Lung (tissue), 12 donors: Measurements from ENCODE around the gene ACACA. TPM values are rescaled to one million over a fixed set of nuclear protein-coding genes. Genes with fewer than 3 reads are reported as not detected.

Experiments
- ATAC-seq: fragments of 200-7000 bp; cut with Tn5 transposase; one replicate; pipeline ENCODE4 v1.9.1; 2020; ENCODE audit warnings: moderate number of reproducible peaks; ENCODE audit not compliant: insufficient read depth, low FRiP score
- DNase-seq, 3 donors: peaks; one replicate each; pipeline ENCODE4 v3.0.0-alpha.2; 2013 to 2017
- H3K27ac ChIP-seq, 2 donors: one replicate each; pipeline ENCODE4 v1.5.1; 2013; ENCODE audit warnings: mild to moderate bottlenecking in 2 of 2, moderate library complexity in 2 of 2, control low read depth in 1 of 2, inconsistent platforms in 1 of 2, low read depth in 1 of 2, low read length in 1 of 2
- H3K27me3 ChIP-seq, 3 donors: one replicate each; pipeline ENCODE4 v1.5.1; 2013; ENCODE audit warnings: low read length in 2 of 3; ENCODE audit not compliant: control insufficient read depth in 3 of 3, insufficient read depth in 3 of 3
- H3K36me3 ChIP-seq, 4 donors: one replicate each; pipeline ENCODE4 v1.5.1; 2013; ENCODE audit warnings: low read length in 4 of 4, mild to moderate bottlenecking in 1 of 4, moderate library complexity in 1 of 4; ENCODE audit not compliant: control insufficient read depth in 4 of 4, insufficient read depth in 4 of 4
- H3K4me1 ChIP-seq, 5 donors: one replicate each; pipeline ENCODE4 v1.5.1; 2013; ENCODE audit warnings: low read length in 5 of 5, mild to moderate bottlenecking in 2 of 5, moderate library complexity in 1 of 5; ENCODE audit not compliant: control insufficient read depth in 5 of 5, insufficient read depth in 5 of 5
- H3K4me3 ChIP-seq: one replicate; pipeline ENCODE4 v1.5.1; 2013; ENCODE audit warnings: mild to moderate bottlenecking, control low read depth, moderate library complexity
- H3K9ac ChIP-seq, 2 donors: one replicate each; pipeline ENCODE4 v1.5.1; 2013; ENCODE audit warnings: low read length in 2 of 2, control low read depth in 1 of 2; ENCODE audit not compliant: insufficient read depth in 1 of 2
- H3K9me3 ChIP-seq, 4 donors: one replicate each; pipeline ENCODE4 v1.5.1; 2013; ENCODE audit warnings: low read length in 3 of 4, mild to moderate bottlenecking in 1 of 4, moderate library complexity in 1 of 4; ENCODE audit not compliant: control insufficient read depth in 4 of 4, insufficient read depth in 3 of 4
- CTCF ChIP-seq: IDR thresholded peaks from 2 replicates; pipeline ENCODE4 v1.5.1; 2012; ENCODE audit warnings: mild to moderate bottlenecking; ENCODE audit errors: control extremely low read depth, extremely low read depth
- WGBS, 2 donors: extraction: QIAGEN DNeasy Blood & Tissue Kit; methylation state at CpG; one replicate each; pipeline ENCODE4 v1.1.7; 2013; 5-methylcytosine and 5-hydroxymethylcytosine counted together
- polyA plus RNA-seq, 2 donors: library from polyadenylated mRNA; stranded (reverse); fragments of 200-250 nt; gene quantifications; one replicate each; pipeline ENCODE4 v1.2.1, GENCODE V29; 2013
- total RNA-seq, 2 donors: library from RNA; depleted of rRNA in 1 of 2; stranded (reverse); fragments of >200 nt in 1 of 2; gene quantifications; one replicate each; pipeline ENCODE4 v1.2.1, GENCODE V29; 2014 to 2021
- donor health status: control.
- donor health status: control.
- donor health status: Bipolar disorder and iron deficiency.
- donor health status: healthy.
- donor health status: DM: yes; HTN: yes; CAD: no.

Gene ACACA
- total and polyA plus RNA-seq, 4 donors: 26.0 to 111 (median 55.6) TPM

DNA sequence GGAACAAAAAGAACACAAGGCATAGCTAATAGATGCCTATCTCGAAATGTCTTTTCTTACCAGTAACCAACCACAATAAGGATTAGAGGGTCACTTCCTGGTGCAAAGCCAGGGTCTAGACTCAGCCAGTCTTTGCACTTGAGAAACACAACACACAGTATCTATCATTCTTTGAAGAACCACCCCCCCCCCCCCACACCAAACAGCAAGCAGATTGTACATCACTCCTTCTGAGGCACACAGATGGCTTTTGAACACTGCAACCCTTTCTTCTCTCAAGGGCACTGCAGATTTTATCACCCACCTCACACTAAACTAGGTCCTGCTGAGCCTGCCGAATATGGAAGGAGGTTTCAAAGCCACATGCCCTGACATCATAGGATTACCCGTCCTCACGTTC lies 312.2 kb downstream of the ACACA start:
- no peak overlapping the region for H3K4me3 ChIP-seq
- ATAC-seq: no peak
- TF ChIP-seq CTCF: no peak
- 87 to 88% methylated on average over 4 of the region's 4 CpGs for WGBS, 2 donors
- peaks cover 0 to 2% (median 0%) of the 10 kb centered on the region in 5 donors for H3K4me1 ChIP-seq
- no peak overlapping the region for H3K9ac ChIP-seq
- no peak overlapping the region for H3K27ac ChIP-seq
- no peaks in the 10 kb centered on the region for H3K27me3 ChIP-seq
- H3K36me3 ChIP-seq: peaks cover 8 to 20% (median 18%) of the 10 kb centered on the region in 4 donors
- no peak for DNase-seq
- no peaks in the 10 kb centered on the region for H3K9me3 ChIP-seq

- no peaks in the 10 kb centered on the region for H3K9me3 ChIP-seq
- H3K9ac ChIP-seq: no peak overlapping the region
- TF ChIP-seq CTCF: no peak
- H3K36me3 ChIP-seq: peaks cover 13 to 24% (median 16%) of the 10 kb centered on the region in 4 donors
- H3K4me1 ChIP-seq: peaks cover 0 to 6% (median 0%) of the 10 kb centered on the region in 5 donors
- ATAC-seq (no peak), DNase-seq (no peak)
- no peak overlapping the region for H3K27ac ChIP-seq
- no peak overlapping the region for H3K4me3 ChIP-seq
- H3K27me3 ChIP-seq: no peaks in the 10 kb centered on the region
Measured at GRCh38 chr17:37092701-37093100, 313.9 kb downstream of the ACACA start.

DNA sequence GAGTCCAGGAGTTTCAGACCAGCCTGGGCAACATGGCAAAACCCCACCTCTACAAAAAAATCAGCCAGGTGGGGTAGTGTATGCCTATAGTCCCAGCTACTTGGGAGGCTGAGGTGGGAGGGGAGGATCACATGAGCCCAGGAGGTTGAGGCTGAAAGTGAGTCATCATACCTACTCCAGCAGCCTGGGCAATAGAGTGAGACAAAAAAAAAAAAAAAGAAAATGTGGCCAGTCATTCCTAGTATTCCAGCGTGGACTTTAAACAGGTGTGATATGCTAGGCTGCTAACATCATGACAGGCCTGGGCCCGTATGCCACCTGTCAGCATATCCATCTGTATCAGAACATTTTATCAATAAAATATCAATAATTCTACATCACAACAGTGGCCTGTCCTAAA lies 314.6 kb downstream of the ACACA start:
- Histone ChIP-seq H3K36me3 (peaks cover 13 to 23% (median 16%) of the 10 kb centered on the region in 4 donors), H3K9ac (no peak overlapping the region), H3K4me1 (peaks cover 0 to 6% (median 0%) of the 10 kb centered on the region in 5 donors), H3K9me3 (no peaks in the 10 kb centered on the region), H3K27ac (no peak overlapping the region), H3K27me3 (no peaks in the 10 kb centered on the region), H3K4me3 (no peak overlapping the region)
- ATAC-seq (no peak), DNase-seq (no peak)
- 97 to 100% methylated on average over 2 of the region's 2 CpGs for WGBS, 2 donors
- TF ChIP-seq CTCF: no peak

GRCh38 chr17:37090941-37091340 lies 315.7 kb downstream of the ACACA start:
- no peak for DNase-seq
- H3K36me3 ChIP-seq: peaks cover 8 to 21% (median 14%) of the 10 kb centered on the region in 4 donors
- no peak for ATAC-seq
- no peak for TF ChIP-seq CTCF
- peaks cover 0 to 6% (median 0%) of the 10 kb centered on the region in 5 donors for H3K4me1 ChIP-seq
- H3K9me3 ChIP-seq: no peaks in the 10 kb centered on the region
- WGBS, 2 donors: 87 to 93% methylated on average over 3 of the region's 3 CpGs
- no peaks in the 10 kb centered on the region for H3K27me3 ChIP-seq
- no peak overlapping the region for H3K9ac ChIP-seq
- no peak overlapping the region for H3K27ac ChIP-seq
- H3K4me3 ChIP-seq: no peak overlapping the region
